Esophagus muscularis mucosa (tissue), 4 donors: ENCODE data around the gene NLGN3. TPM values are rescaled to one million over a fixed set of nuclear protein-coding genes. Genes with fewer than 3 reads are reported as not detected.

ENCODE experiments used
- DNase-seq: peaks from one replicate; pipeline ENCODE4 v3.0.0-alpha.2; 2017; ENCODE audit errors: extremely low spot score
- H3K27ac ChIP-seq, 4 donors: fragments of 200-600 bp; sonication (generic); replicated peaks in 1 of 4; 1 replicate in 3 of 4; 2 replicates in 1 of 4; pipeline ENCODE4 v1.5.1; 2016 to 2019; ENCODE audit warnings: mild to moderate bottlenecking in 1 of 4
- H3K27me3 ChIP-seq, 4 donors: fragments of 200-600 bp; sonication (generic); one replicate each; pipeline versions ENCODE4 v1.5.1 to v1.6.0; 2016 to 2019
- H3K36me3 ChIP-seq, 4 donors: fragments of 200-600 bp; sonication (generic); one replicate each; pipeline ENCODE4 v1.5.1; 2016 to 2019
- H3K4me1 ChIP-seq, 4 donors: fragments of 200-600 bp; sonication (generic); one replicate each; pipeline ENCODE4 v1.5.1; 2016 to 2019
- H3K4me3 ChIP-seq, 4 donors: fragments of 200-600 bp; sonication (generic); 1 replicate in 2 of 4; 2 replicates in 2 of 4; pipeline ENCODE4 v1.5.1; 2016 to 2019; ENCODE audit warnings: mild to moderate bottlenecking in 4 of 4, moderate library complexity in 1 of 4
- H3K9me3 ChIP-seq, 4 donors: fragments of 200-600 bp; sonication (generic); 1 replicate in 3 of 4; 2 replicates in 1 of 4; pipeline ENCODE4 v1.5.1; 2016 to 2019
- EP300 ChIP-seq: sonication (generic); formaldehyde crosslinking; IDR thresholded peaks from one replicate; pipeline ENCODE4 v1.6.1; 2017; ENCODE audit warnings: antibody characterized with exemption
- POLR2A ChIP-seq: fragments of 450-650 bp; IDR thresholded peaks from one replicate; pipeline ENCODE4 v1.6.1; 2017; ENCODE audit warnings: antibody characterized with exemption, moderate library complexity, mild to moderate bottlenecking, low read depth
- POLR2AphosphoS5 ChIP-seq, 2 donors: sonication (generic); formaldehyde crosslinking; IDR thresholded peaks; one replicate each; pipeline ENCODE4 v1.6.1; 2017; ENCODE audit warnings: antibody characterized with exemption in 2 of 2
- WGBS: methylation state at CpG from one replicate; pipeline ENCODE4 v1.1.5; 2018; 5-methylcytosine and 5-hydroxymethylcytosine counted together
- intact Hi-C: fragments of 100-400 bp; cut with DNase I; formaldehyde crosslinking; loops from one replicate; pipeline ENCODE4 v1.15.1; 2023
- small RNA-seq, 3 donors: library from RNA; depleted of rRNA; stranded (forward); fragments of <200 nt; gene quantifications; one replicate each; pipeline ENCODE3, GENCODE V24; 2016
- total RNA-seq, 4 donors: library from RNA; depleted of rRNA; stranded (reverse); fragments of >200 nt; gene quantifications; one replicate each; pipeline versions ENCODE4 v1.1.0 to v1.2.1, GENCODE V29; 2016
- TF ChIP-seq, protein P1 (sequence below), 3 experiments: fragments of 200-600 bp in 2 of 3; fragments of 450-650 bp in 1 of 3; sonication (generic) in 2 of 3; IDR thresholded peaks; one replicate each; pipeline ENCODE4 v1.5.1; 2017 to 2019; ENCODE audit warnings: antibody characterized with exemption in 3 of 3, mild to moderate bottlenecking in 2 of 3, moderate library complexity in 1 of 3

Gene NLGN3
- total RNA-seq, 4 donors from 2014 or later: 1.2 to 2.8 (median 2.4) TPM

DNA sequence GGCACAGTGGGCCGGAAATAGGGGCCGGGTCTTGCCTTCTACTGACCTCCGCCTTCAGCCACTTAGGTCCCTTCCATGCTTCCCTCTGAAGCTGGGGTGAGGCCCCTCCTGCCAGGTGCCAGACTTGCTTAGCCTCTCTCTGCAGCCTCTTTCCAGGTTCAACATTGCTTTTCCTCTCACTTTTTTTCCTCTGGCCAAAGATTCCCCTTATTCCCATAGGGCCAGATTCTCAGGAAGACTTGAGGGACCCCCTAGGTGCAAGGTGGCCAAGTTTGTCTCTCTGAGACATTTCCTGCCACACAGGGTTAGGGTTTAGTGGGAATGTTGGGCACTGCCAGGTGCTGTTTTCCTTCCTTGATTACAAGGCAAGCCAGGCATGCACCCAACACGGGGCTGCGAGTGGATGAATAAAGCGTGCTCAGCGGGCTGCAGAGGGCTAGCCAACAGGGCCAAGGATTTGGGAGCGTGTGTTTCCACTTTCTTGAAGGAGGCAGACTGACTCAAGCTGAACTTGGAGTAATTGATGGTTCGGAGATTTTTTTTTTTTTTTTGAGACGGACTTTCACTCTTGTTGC lies 70.8 kb downstream of the NLGN3 start:
- H3K4me1 ChIP-seq: no peaks in the 10 kb centered on the region
- TF ChIP-seq POLR2AphosphoS5 (IDR thresholded peaks at IDR 0.05): no peak
- TF ChIP-seq, protein P1, sequence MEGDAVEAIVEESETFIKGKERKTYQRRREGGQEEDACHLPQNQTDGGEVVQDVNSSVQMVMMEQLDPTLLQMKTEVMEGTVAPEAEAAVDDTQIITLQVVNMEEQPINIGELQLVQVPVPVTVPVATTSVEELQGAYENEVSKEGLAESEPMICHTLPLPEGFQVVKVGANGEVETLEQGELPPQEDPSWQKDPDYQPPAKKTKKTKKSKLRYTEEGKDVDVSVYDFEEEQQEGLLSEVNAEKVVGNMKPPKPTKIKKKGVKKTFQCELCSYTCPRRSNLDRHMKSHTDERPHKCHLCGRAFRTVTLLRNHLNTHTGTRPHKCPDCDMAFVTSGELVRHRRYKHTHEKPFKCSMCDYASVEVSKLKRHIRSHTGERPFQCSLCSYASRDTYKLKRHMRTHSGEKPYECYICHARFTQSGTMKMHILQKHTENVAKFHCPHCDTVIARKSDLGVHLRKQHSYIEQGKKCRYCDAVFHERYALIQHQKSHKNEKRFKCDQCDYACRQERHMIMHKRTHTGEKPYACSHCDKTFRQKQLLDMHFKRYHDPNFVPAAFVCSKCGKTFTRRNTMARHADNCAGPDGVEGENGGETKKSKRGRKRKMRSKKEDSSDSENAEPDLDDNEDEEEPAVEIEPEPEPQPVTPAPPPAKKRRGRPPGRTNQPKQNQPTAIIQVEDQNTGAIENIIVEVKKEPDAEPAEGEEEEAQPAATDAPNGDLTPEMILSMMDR (IDR thresholded peaks at IDR 0.05): no peak
- no peak for TF ChIP-seq POLR2A
- TF ChIP-seq EP300: no peak
- no peak for DNase-seq
- no peaks in the 10 kb centered on the region for H3K9me3 ChIP-seq
- H3K27ac ChIP-seq: no peak overlapping the region
- no peaks in the 10 kb centered on the region for H3K36me3 ChIP-seq
- H3K4me3 ChIP-seq: no peak overlapping the region
- 86% methylated on average over 10 of the region's 10 CpGs for WGBS
- intact Hi-C loops: no loop called here
- no peaks in the 10 kb centered on the region for H3K27me3 ChIP-seq

DNA sequence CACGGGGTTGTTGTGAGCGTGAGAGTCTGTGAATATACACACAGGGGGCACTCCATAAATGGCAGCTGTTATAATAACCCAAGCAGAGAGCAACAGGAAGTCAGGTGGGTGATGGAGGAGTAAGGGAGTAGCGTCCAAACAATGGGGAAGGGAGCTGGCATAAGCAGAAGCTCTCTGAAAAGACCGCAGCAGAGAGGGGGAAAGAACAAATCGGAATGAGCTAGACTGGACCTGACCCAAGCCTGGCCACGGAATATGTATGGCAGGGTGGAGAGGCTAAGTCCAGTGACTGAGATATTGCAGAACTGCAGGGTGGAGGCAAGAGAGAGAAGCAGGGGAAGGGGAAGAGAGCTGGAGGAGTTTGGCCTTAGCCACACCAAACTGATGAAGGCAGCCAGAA lies 71.8 kb downstream of the NLGN3 start:
- H3K27ac ChIP-seq: no peak overlapping the region
- WGBS: 49% methylated on average over 6 of the region's 6 CpGs
- H3K36me3 ChIP-seq: no peaks in the 10 kb centered on the region
- no peaks in the 10 kb centered on the region for H3K27me3 ChIP-seq
- no peaks in the 10 kb centered on the region for H3K9me3 ChIP-seq
- TF ChIP-seq POLR2A: no peak
- TF ChIP-seq, protein P1 (IDR thresholded peaks at IDR 0.05): no peak
- no peak for TF ChIP-seq EP300
- TF ChIP-seq POLR2AphosphoS5 (IDR thresholded peaks at IDR 0.05): no peak
- no peak overlapping the region for H3K4me3 ChIP-seq
- DNase-seq: no peak
- intact Hi-C loops: no loop called here
- H3K4me1 ChIP-seq: no peaks in the 10 kb centered on the region

DNA sequence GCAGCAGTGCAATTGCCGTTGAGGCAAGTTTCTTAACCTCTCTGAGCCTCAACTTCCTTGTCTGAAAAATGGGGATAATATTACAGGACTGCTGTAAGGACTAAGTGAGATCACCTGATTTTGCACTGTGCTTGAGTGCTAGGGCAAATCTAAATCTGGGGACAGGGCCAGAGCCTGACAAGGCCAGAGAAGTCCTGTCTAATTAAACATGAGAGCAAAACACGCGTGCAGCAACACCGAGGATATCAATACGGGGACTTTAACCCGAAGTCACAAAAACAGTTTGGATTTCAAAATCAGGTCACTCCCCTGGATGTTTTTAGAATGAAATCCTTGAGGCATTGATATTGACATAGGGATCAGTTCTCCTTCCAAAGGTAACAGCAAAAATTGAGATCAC lies 72.7 kb downstream of the NLGN3 start:
- no peak for DNase-seq
- Histone ChIP-seq H3K4me1 (no peaks in the 10 kb centered on the region), H3K36me3 (no peaks in the 10 kb centered on the region), H3K4me3 (no peak overlapping the region), H3K27me3 (no peaks in the 10 kb centered on the region), H3K9me3 (no peaks in the 10 kb centered on the region), H3K27ac (no peak overlapping the region)
- WGBS: 90% methylated on average over 6 of the region's 6 CpGs
- intact Hi-C loops: no loop called here
- no peak for TF ChIP-seq POLR2AphosphoS5 (IDR thresholded peaks at IDR 0.05)
- no peak for TF ChIP-seq POLR2A
- TF ChIP-seq EP300: no peak
- TF ChIP-seq, protein P1 (IDR thresholded peaks at IDR 0.05): no peak

Small RNA genes within 50 kb of the gene (small RNA-seq; reads per million reads assigned to genes)
- gene CXorf65: 0 reads per million in 3 donors

Other genes starting within 250 kb of the NLGN3 start
- not detected for gene TEX11, start 236.1 kb upstream of the NLGN3 start, total RNA-seq
- gene SLC7A3, start 213.7 kb upstream of the NLGN3 start, total RNA-seq: not detected
- gene SNX12, start 76.5 kb upstream of the NLGN3 start, total RNA-seq: 10 to 100 TPM; 41.9 to 85.1 (median 64.8) TPM
- 10 to 100 TPM; 28.2 to 45.0 (median 35.3) TPM for gene FOXO4, start 49.0 kb upstream of the NLGN3 start, total RNA-seq
- gene CXorf65, start 38.1 kb upstream of the NLGN3 start, total RNA-seq: not detected
- gene IL2RG, start 33.3 kb upstream of the NLGN3 start, total RNA-seq: 1 to 10 TPM; 1.1 to 7.9 (median 4.3) TPM
- gene MED12, start 26.2 kb upstream of the NLGN3 start, total RNA-seq: 10 to 100 TPM; 23.7 to 34.2 (median 28.2) TPM
- gene GJB1, start 78.4 kb downstream of the NLGN3 start, total RNA-seq: under 1 TPM in 1 of 4 donors, not detected in 3; 0.19 TPM
- gene ZMYM3, start 109.3 kb downstream of the NLGN3 start, total RNA-seq: 10 to 100 TPM in 3 of 4 donors, 1 to 10 TPM in 1; 9.9 to 19.0 (median 16.8) TPM
- gene NONO, start 138.8 kb downstream of the NLGN3 start, total RNA-seq: 100 to 1,000 TPM; 191 to 237 (median 235) TPM
- gene ITGB1BP2, start 156.9 kb downstream of the NLGN3 start, total RNA-seq: 10 to 100 TPM; 12.0 to 35.7 (median 22.2) TPM
- 10 to 100 TPM; 34.3 to 59.4 (median 41.4) TPM for gene TAF1, start 221.5 kb downstream of the NLGN3 start, total RNA-seq